Lung (tissue), 12 donors: ENCODE measurements around the gene TMEM144. TPM values are rescaled to one million over a fixed set of nuclear protein-coding genes. Genes with fewer than 3 reads are reported as not detected.
A peak's percentile ranks its signal among the peaks of the same experiment; 100 is the strongest.

Experiments
- ATAC-seq: fragments of 200-7000 bp; cut with Tn5 transposase; one replicate; pipeline ENCODE4 v1.9.1; 2020; ENCODE audit warnings: moderate number of reproducible peaks; ENCODE audit not compliant: insufficient read depth, low FRiP score
- DNase-seq, 3 donors: peaks; one replicate each; pipeline ENCODE4 v3.0.0-alpha.2; 2013 to 2017
- H3K27ac ChIP-seq, 2 donors: one replicate each; pipeline ENCODE4 v1.5.1; 2013; ENCODE audit warnings: mild to moderate bottlenecking in 2 of 2, moderate library complexity in 2 of 2, control low read depth in 1 of 2, inconsistent platforms in 1 of 2, low read depth in 1 of 2, low read length in 1 of 2
- H3K27me3 ChIP-seq, 3 donors: one replicate each; pipeline ENCODE4 v1.5.1; 2013; ENCODE audit warnings: low read length in 2 of 3; ENCODE audit not compliant: control insufficient read depth in 3 of 3, insufficient read depth in 3 of 3
- H3K36me3 ChIP-seq, 4 donors: one replicate each; pipeline ENCODE4 v1.5.1; 2013; ENCODE audit warnings: low read length in 4 of 4, mild to moderate bottlenecking in 1 of 4, moderate library complexity in 1 of 4; ENCODE audit not compliant: control insufficient read depth in 4 of 4, insufficient read depth in 4 of 4
- H3K4me1 ChIP-seq, 5 donors: one replicate each; pipeline ENCODE4 v1.5.1; 2013; ENCODE audit warnings: low read length in 5 of 5, mild to moderate bottlenecking in 2 of 5, moderate library complexity in 1 of 5; ENCODE audit not compliant: control insufficient read depth in 5 of 5, insufficient read depth in 5 of 5
- H3K4me3 ChIP-seq: one replicate; pipeline ENCODE4 v1.5.1; 2013; ENCODE audit warnings: mild to moderate bottlenecking, control low read depth, moderate library complexity
- H3K9ac ChIP-seq, 2 donors: one replicate each; pipeline ENCODE4 v1.5.1; 2013; ENCODE audit warnings: low read length in 2 of 2, control low read depth in 1 of 2; ENCODE audit not compliant: insufficient read depth in 1 of 2
- H3K9me3 ChIP-seq, 4 donors: one replicate each; pipeline ENCODE4 v1.5.1; 2013; ENCODE audit warnings: low read length in 3 of 4, mild to moderate bottlenecking in 1 of 4, moderate library complexity in 1 of 4; ENCODE audit not compliant: control insufficient read depth in 4 of 4, insufficient read depth in 3 of 4
- CTCF ChIP-seq: IDR thresholded peaks from 2 replicates; pipeline ENCODE4 v1.5.1; 2012; ENCODE audit warnings: mild to moderate bottlenecking; ENCODE audit errors: control extremely low read depth, extremely low read depth
- WGBS, 2 donors: extraction: QIAGEN DNeasy Blood & Tissue Kit; methylation state at CpG; one replicate each; pipeline ENCODE4 v1.1.7; 2013; 5-methylcytosine and 5-hydroxymethylcytosine counted together
- polyA plus RNA-seq, 2 donors: library from polyadenylated mRNA; stranded (reverse); fragments of 200-250 nt; gene quantifications; one replicate each; pipeline ENCODE4 v1.2.1, GENCODE V29; 2013
- total RNA-seq, 2 donors: library from RNA; depleted of rRNA in 1 of 2; stranded (reverse); fragments of >200 nt in 1 of 2; gene quantifications; one replicate each; pipeline ENCODE4 v1.2.1, GENCODE V29; 2014 to 2021
- donor health status: control.
- donor health status: control.
- donor health status: Bipolar disorder and iron deficiency.
- donor health status: healthy.
- donor health status: DM: yes; HTN: yes; CAD: no.

Gene TMEM144
- total and polyA plus RNA-seq, 4 donors: 3.7 to 17.3 (median 11.6) TPM

GRCh38 chr4:158203436-158203835 is 6.8 kb upstream of the TMEM144 start:
- no peak overlapping the region for H3K9ac ChIP-seq
- H3K36me3 ChIP-seq: peaks cover 0 to 4% (median 0%) of the 10 kb centered on the region in 4 donors
- no peaks in the 10 kb centered on the region for H3K27me3 ChIP-seq
- 45 to 63% methylated on average over 2 of the region's 2 CpGs for WGBS, 2 donors
- no peak for TF ChIP-seq CTCF
- ATAC-seq (no peak), DNase-seq (no peak)
- no peak overlapping the region for H3K4me3 ChIP-seq
- no peaks in the 10 kb centered on the region for H3K9me3 ChIP-seq
- no peak overlapping the region for H3K27ac ChIP-seq
- no peaks in the 10 kb centered on the region for H3K4me1 ChIP-seq

- H3K36me3 ChIP-seq: peaks cover 0 to 4% (median 0%) of the 10 kb centered on the region in 4 donors
- H3K4me1 ChIP-seq: no peaks in the 10 kb centered on the region
- ATAC-seq (no peak), DNase-seq (no peak)
- 97 to 98% methylated on average over 3 of the region's 3 CpGs for WGBS, 2 donors
- no peak overlapping the region for H3K9ac ChIP-seq
- no peak overlapping the region for H3K27ac ChIP-seq
- H3K4me3 ChIP-seq: no peak overlapping the region
- no peak for TF ChIP-seq CTCF
- H3K9me3 ChIP-seq: no peaks in the 10 kb centered on the region
- H3K27me3 ChIP-seq: no peaks in the 10 kb centered on the region
These were observed 6.4 kb upstream of the TMEM144 start for GRCh38 chr4:158203929-158204328.

- 42 to 63% methylated on average over 5 of the region's 5 CpGs for WGBS, 2 donors
- peaks cover 0 to 3% (median under 1%) of the 10 kb centered on the region in 4 donors for H3K36me3 ChIP-seq
- H3K27ac ChIP-seq: peak overlapping the region; percentile 64 to 91
- ATAC-seq (no peak), DNase-seq (peak in 2 of 3 donors; percentile 16 to 17)
- no peak overlapping the region for H3K4me3 ChIP-seq
- H3K9ac ChIP-seq: no peak overlapping the region
- peaks cover 0 to 8% (median 5%) of the 10 kb centered on the region in 5 donors for H3K4me1 ChIP-seq
- no peaks in the 10 kb centered on the region for H3K9me3 ChIP-seq
- no peaks in the 10 kb centered on the region for H3K27me3 ChIP-seq
- TF ChIP-seq CTCF: no peak
These were observed 1.2 kb upstream of the TMEM144 start for GRCh38 chr4:158208963-158209640.
